Upper lobe of right lung (tissue), 1 donor: ENCODE results near the gene RPL35A. TPM values are rescaled to one million over a fixed set of nuclear protein-coding genes. Genes with fewer than 3 reads are reported as not detected.

Experiments used
- ATAC-seq: fragments of 200-7000 bp; cut with Tn5 transposase; one replicate; pipeline ENCODE4 v1.9.1; 2020; ENCODE audit warnings: mild to moderate bottlenecking, moderate library complexity
- DNase-seq: peaks from one replicate; pipeline ENCODE4 v3.0.0-alpha.2; 2020
- H3K27ac ChIP-seq: fragments of 200-600 bp; one replicate; pipeline ENCODE4 v1.8.0; 2022
- H3K27me3 ChIP-seq: fragments of 200-600 bp; one replicate; pipeline ENCODE4 v1.8.0; 2022; ENCODE audit warnings: mild to moderate bottlenecking
- H3K36me3 ChIP-seq: fragments of 200-600 bp; one replicate; pipeline ENCODE4 v1.8.0; 2022
- H3K4me1 ChIP-seq: fragments of 200-600 bp; one replicate; pipeline ENCODE4 v1.8.0; 2022
- H3K4me3 ChIP-seq: fragments of 200-600 bp; one replicate; pipeline ENCODE4 v1.8.0; 2022; ENCODE audit warnings: mild to moderate bottlenecking
- H3K9me3 ChIP-seq: fragments of 200-600 bp; one replicate; pipeline ENCODE4 v1.8.0; 2022
- CTCF ChIP-seq: fragments of 200-600 bp; IDR thresholded peaks from one replicate; pipeline ENCODE4 v1.8.0; 2022; ENCODE audit warnings: antibody characterized with exemption
- intact Hi-C: fragments of 100-400 bp; cut with DNase I; formaldehyde crosslinking; loops from one replicate; pipeline ENCODE4 v1.11.0; 2022
- total RNA-seq: library from RNA; stranded (reverse); fragmentation: NEBNext Ultra II Directional; extraction: Animal tissue kit (Norgen Biotek cat#: 25700); gene quantifications from one replicate; pipeline ENCODE4 v1.2.1, GENCODE V29; 2021
- donor health status: DM: no; HTN: yes; CAD: no; lungs with severe emphysema.

The RPL35A gene
- total RNA-seq, 1 donor from 2014 or later: 723 TPM

GRCh38 chr3:197936819-197937384 lies 13.1 kb upstream of the RPL35A start:
- no peaks in the 10 kb centered on the region for H3K36me3 ChIP-seq
- no peaks in the 10 kb centered on the region for H3K4me1 ChIP-seq
- intact Hi-C loops: no loop called here
- no peak overlapping the region for H3K4me3 ChIP-seq
- H3K27ac ChIP-seq: no peak overlapping the region
- no peak for ATAC-seq
- no peaks in the 10 kb centered on the region for H3K9me3 ChIP-seq
- TF ChIP-seq CTCF: no peak
- no peak for DNase-seq
- no peaks in the 10 kb centered on the region for H3K27me3 ChIP-seq

- no peak overlapping the region for H3K4me3 ChIP-seq
- intact Hi-C loops: no loop called here
- no peaks in the 10 kb centered on the region for H3K36me3 ChIP-seq
- ATAC-seq (no peak), DNase-seq (no peak)
- no peaks in the 10 kb centered on the region for H3K27me3 ChIP-seq
- no peaks in the 10 kb centered on the region for H3K4me1 ChIP-seq
- no peak for TF ChIP-seq CTCF
- no peaks in the 10 kb centered on the region for H3K9me3 ChIP-seq
- H3K27ac ChIP-seq: no peak overlapping the region
Measured at GRCh38 chr3:197940745-197941384, 9.1 kb upstream of the RPL35A start.

GRCh38 chr3:197942956-197943556 lies 6.9 kb upstream of the RPL35A start:
- Histone ChIP-seq H3K27ac (no peak overlapping the region), H3K9me3 (no peaks in the 10 kb centered on the region), H3K36me3 (no peaks in the 10 kb centered on the region), H3K27me3 (no peaks in the 10 kb centered on the region), H3K4me1 (no peaks in the 10 kb centered on the region), H3K4me3 (no peak overlapping the region)
- peak; percentile 71 for TF ChIP-seq CTCF
- intact Hi-C loops: no loop called here
- DNase-seq: no peak
- peak; percentile 56 for ATAC-seq

- Histone ChIP-seq H3K4me1 (peaks cover 34% of the 10 kb centered on the region), H3K27me3 (no peaks in the 10 kb centered on the region), H3K9me3 (no peaks in the 10 kb centered on the region), H3K36me3 (peaks cover 32% of the 10 kb centered on the region), H3K4me3 (peak overlapping the region; percentile 70), H3K27ac (peak overlapping the region; percentile 92)
- DNase-seq (no peak), ATAC-seq (no peak)
- intact Hi-C loops: no loop called here
- no peak for TF ChIP-seq CTCF
Measured at GRCh38 chr3:197949191-197949777, 706 bp upstream of the RPL35A start.

- peak overlapping the region; percentile 70 for H3K4me3 ChIP-seq
- DNase-seq (no peak), ATAC-seq (no peak)
- intact Hi-C loops: no loop called here
- H3K36me3 ChIP-seq: peaks cover 46% of the 10 kb centered on the region
- H3K9me3 ChIP-seq: no peaks in the 10 kb centered on the region
- H3K27me3 ChIP-seq: no peaks in the 10 kb centered on the region
- peak overlapping the region; percentile 92 for H3K27ac ChIP-seq
- no peak for TF ChIP-seq CTCF
- H3K4me1 ChIP-seq: peaks cover 34% of the 10 kb centered on the region
Measured at GRCh38 chr3:197950677-197951061, 679 bp downstream of the RPL35A start.
